Measurements from ENCODE around the gene MYOCD.

MYOCD gene

DNA sequence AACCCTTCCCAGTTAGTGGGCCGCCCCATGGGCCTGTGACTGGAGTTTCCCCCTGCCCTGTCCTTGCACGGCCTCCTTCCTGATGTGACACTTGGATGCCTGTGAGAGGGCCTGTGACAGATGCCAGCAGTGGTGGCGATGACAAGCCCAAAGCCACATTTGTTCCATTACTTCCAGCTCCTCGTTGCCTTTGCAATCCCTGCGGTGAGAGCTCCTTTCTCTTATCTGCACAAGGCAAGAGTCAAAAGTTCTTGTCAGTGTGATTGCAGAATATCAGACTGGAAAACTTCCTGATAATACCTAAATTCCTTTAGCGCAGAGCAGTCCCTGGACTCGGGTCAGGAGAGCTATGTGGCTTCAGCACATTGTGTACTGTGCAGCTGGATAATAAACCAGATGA, 69.2 kb downstream of the MYOCD start:
- Histone ChIP-seq H3K9me3 (ENCODE audit: control insufficient read depth, insufficient read depth, low read depth, low read length) (no peaks in the 10 kb centered on the region), H3K36me3 (ENCODE audit: control insufficient read depth in 2 of 2, insufficient read depth in 1 of 2, low read length in 2 of 2) (no peaks in the 10 kb centered on the region), H3K27ac (ENCODE audit: extremely low read depth, low read depth, low read length) (no peak overlapping the region), H3K4me3 (ENCODE audit: low read depth, low read length) (no peak overlapping the region), H3K4me1 (ENCODE audit: control insufficient read depth, insufficient read depth, low read length) (peaks cover 2% of the 10 kb centered on the region; the same call in 1 of the 2 replicates)
- no peak for TF ChIP-seq GFI1B (tag by site-specific recombination; IDR thresholded peaks at IDR 0.05)
- TF ChIP-seq ZNF707 (tag by site-specific recombination; IDR thresholded peaks at IDR 0.05): no peak
- no peak for TF ChIP-seq ZNF658 (tag by site-specific recombination; IDR thresholded peaks at IDR 0.05)
- no peak for TF ChIP-seq GLI4 (tag by site-specific recombination; IDR thresholded peaks at IDR 0.05)
- TF ChIP-seq KLF7 (tag by site-specific recombination; IDR thresholded peaks at IDR 0.05; ENCODE audit: borderline replicate concordance): no peak
- no peak for TF ChIP-seq BCL11A (tag by site-specific recombination; IDR thresholded peaks at IDR 0.05; ENCODE audit: low read depth)
- no peak for TF ChIP-seq ZNF514 (tag by site-specific recombination; IDR thresholded peaks at IDR 0.05)
- TF ChIP-seq ZNF24 (tag by site-specific recombination; IDR thresholded peaks at IDR 0.05): no peak
- TF ChIP-seq, protein P1, sequence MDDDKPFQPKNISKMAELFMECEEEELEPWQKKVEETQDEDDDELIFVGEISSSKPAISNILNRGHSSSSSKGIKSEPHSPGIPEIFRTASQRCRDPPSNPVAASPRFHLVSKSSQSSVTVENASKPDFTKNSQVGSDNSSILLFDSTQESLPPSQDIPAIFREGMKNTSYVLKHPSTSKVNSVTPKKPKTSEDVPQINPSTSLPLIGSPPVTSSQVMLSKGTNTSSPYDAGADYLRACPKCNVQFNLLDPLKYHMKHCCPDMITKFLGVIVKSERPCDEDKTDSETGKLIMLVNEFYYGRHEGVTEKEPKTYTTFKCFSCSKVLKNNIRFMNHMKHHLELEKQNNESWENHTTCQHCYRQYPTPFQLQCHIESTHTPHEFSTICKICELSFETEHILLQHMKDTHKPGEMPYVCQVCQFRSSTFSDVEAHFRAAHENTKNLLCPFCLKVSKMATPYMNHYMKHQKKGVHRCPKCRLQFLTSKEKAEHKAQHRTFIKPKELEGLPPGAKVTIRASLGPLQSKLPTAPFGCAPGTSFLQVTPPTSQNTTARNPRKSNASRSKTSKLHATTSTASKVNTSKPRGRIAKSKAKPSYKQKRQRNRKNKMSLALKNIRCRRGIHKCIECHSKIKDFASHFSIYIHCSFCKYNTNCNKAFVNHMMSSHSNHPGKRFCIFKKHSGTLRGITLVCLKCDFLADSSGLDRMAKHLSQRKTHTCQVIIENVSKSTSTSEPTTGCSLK (tag by site-specific recombination; IDR thresholded peaks at IDR 0.05): no peak
- no peak for TF ChIP-seq ZNF521 (tag by site-specific recombination; IDR thresholded peaks at IDR 0.05)
- no peak for TF ChIP-seq ZNF114 (tag by site-specific recombination; IDR thresholded peaks at IDR 0.05)
- no peak for TF ChIP-seq ZNF561 (tag by site-specific recombination; IDR thresholded peaks at IDR 0.05; ENCODE audit: borderline replicate concordance)
- ChIA-PET CTCF (interaction anchor here (0.8 kb wide), 1 partner anchor 22 kb away, joined by 3 read pairs; no protein-coding TSS in a partner anchor), POLR2A (no interaction called here)

- TF ChIP-seq ZNF426 (tag by site-specific recombination; IDR thresholded peaks at IDR 0.05) (no peak), GLI4 (tag by site-specific recombination; IDR thresholded peaks at IDR 0.05) (no peak), MYNN (tag by site-specific recombination; IDR thresholded peaks at IDR 0.05; ENCODE audit: borderline replicate concordance) (no peak), TCF7L2 (IDR thresholded peaks at IDR 0.05; ENCODE audit: borderline replicate concordance, low read depth, low read length) (no peak), ZIC2 (tag by site-specific recombination; IDR thresholded peaks at IDR 0.05) (no peak), ZNF140 (tag by site-specific recombination; IDR thresholded peaks at IDR 0.05) (no peak), ZNF214 (tag by site-specific recombination; IDR thresholded peaks at IDR 0.05; ENCODE audit: borderline replicate concordance) (no peak), ZBTB48 (tag by site-specific recombination; IDR thresholded peaks at IDR 0.05) (no peak), ZNF175 (tag by site-specific recombination; IDR thresholded peaks at IDR 0.05) (no peak), ZNF223 (tag by site-specific recombination; IDR thresholded peaks at IDR 0.05) (no peak), ZNF76 (tag by site-specific recombination; IDR thresholded peaks at IDR 0.05; ENCODE audit: borderline replicate concordance, low read depth) (no peak), ZNF362 (tag by site-specific recombination; IDR thresholded peaks at IDR 0.05) (no peak)
- TF ChIP-seq, protein P2, sequence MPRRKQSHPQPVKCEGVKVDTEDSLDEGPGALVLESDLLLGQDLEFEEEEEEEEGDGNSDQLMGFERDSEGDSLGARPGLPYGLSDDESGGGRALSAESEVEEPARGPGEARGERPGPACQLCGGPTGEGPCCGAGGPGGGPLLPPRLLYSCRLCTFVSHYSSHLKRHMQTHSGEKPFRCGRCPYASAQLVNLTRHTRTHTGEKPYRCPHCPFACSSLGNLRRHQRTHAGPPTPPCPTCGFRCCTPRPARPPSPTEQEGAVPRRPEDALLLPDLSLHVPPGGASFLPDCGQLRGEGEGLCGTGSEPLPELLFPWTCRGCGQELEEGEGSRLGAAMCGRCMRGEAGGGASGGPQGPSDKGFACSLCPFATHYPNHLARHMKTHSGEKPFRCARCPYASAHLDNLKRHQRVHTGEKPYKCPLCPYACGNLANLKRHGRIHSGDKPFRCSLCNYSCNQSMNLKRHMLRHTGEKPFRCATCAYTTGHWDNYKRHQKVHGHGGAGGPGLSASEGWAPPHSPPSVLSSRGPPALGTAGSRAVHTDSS (tag by site-specific recombination; IDR thresholded peaks at IDR 0.05): no peak
- TF ChIP-seq, protein P3, sequence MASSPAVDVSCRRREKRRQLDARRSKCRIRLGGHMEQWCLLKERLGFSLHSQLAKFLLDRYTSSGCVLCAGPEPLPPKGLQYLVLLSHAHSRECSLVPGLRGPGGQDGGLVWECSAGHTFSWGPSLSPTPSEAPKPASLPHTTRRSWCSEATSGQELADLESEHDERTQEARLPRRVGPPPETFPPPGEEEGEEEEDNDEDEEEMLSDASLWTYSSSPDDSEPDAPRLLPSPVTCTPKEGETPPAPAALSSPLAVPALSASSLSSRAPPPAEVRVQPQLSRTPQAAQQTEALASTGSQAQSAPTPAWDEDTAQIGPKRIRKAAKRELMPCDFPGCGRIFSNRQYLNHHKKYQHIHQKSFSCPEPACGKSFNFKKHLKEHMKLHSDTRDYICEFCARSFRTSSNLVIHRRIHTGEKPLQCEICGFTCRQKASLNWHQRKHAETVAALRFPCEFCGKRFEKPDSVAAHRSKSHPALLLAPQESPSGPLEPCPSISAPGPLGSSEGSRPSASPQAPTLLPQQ (tag by site-specific recombination; IDR thresholded peaks at IDR 0.05): no peak
- POLR2A ChIA-PET: no interaction called here
- Histone ChIP-seq H3K36me3 (ENCODE audit: control insufficient read depth in 2 of 2, insufficient read depth in 1 of 2, low read length in 2 of 2) (no peaks in the 10 kb centered on the region), H3K27ac (ENCODE audit: extremely low read depth, low read depth, low read length) (no peak overlapping the region), H3K4me1 (ENCODE audit: control insufficient read depth, insufficient read depth, low read length) (peaks cover 1% of the 10 kb centered on the region; the same call in 1 of the 2 replicates), H3K9me3 (ENCODE audit: control insufficient read depth, insufficient read depth, low read depth, low read length) (no peaks in the 10 kb centered on the region), H3K4me3 (ENCODE audit: low read depth, low read length) (no peak overlapping the region)
- CTCF ChIA-PET: interaction anchor here (0.8 kb wide), 1 partner anchor 23 kb away, joined by 3 read pairs; no protein-coding TSS in a partner anchor
These were observed 69.8 kb downstream of the MYOCD start for GRCh38 chr17:12735517-12735916.
